Endothelial cell of umbilical vein (primary cell): ENCODE results near the gene PTX3.

Source experiments
- CTCF ChIP-seq, 2 donors: IDR thresholded peaks; 1 replicate in 1 of 2; 2 replicates in 1 of 2; pipeline ENCODE4 v1.5.1; 2011; ENCODE audit warnings: low read length in 2 of 2, mild to moderate bottlenecking in 2 of 2, moderate library complexity in 2 of 2, control low read depth in 1 of 2, inconsistent platforms in 1 of 2, low read depth in 1 of 2; ENCODE audit not compliant: insufficient read depth in 1 of 2; ENCODE audit errors: extremely low read depth in 1 of 2
- EZH2 ChIP-seq: IDR thresholded peaks from 2 replicates; pipeline ENCODE4 v1.6.1; 2012; ENCODE audit warnings: borderline replicate concordance, low read depth, mild to moderate bottlenecking, moderate library complexity, low read length, inconsistent platforms; ENCODE audit not compliant: severe bottlenecking
- JUN ChIP-seq: IDR thresholded peaks from 2 replicates; pipeline ENCODE4 v1.6.1; 2011; ENCODE audit warnings: borderline replicate concordance, low read depth; ENCODE audit not compliant: insufficient read length, insufficient read depth

- TF ChIP-seq EZH2, result no peak
- TF ChIP-seq CTCF (IDR thresholded peaks at IDR 0.05; ENCODE audit: extremely low read depth in 1 of 2, insufficient read depth in 1 of 2, low read depth in 1 of 2, low read length in 2 of 2), result no peak
- TF ChIP-seq JUN, result no peak
Observed at GRCh38 chr3:157412323-157412855, 24.3 kb upstream of the PTX3 start.
